NCI-H128 (cell line): Measurements from ENCODE around the gene CLCN7.

Experiments used
- DNase-seq: peaks from one replicate; lab custom pipeline; 2025; ENCODE audit not compliant: unreplicated experiment; lab: John Stamatoyannopoulos, UW

The CLCN7 gene

GRCh38 chr16:1465567-1465915 lies 9.3 kb downstream of the CLCN7 start:
- no peak for DNase-seq

GRCh38 chr16:1464894-1465566 lies 9.8 kb downstream of the CLCN7 start:
- DNase-seq, result no peak

- DNase-seq, result no peak
Measured at GRCh38 chr16:1464196-1464893, 10.5 kb downstream of the CLCN7 start.

- DNase-seq, result no peak
Measured at GRCh38 chr16:1461146-1461545, 13.7 kb downstream of the CLCN7 start.

- DNase-seq, result no peak
Measured at GRCh38 chr16:1460602-1461138, 14.2 kb downstream of the CLCN7 start.

GRCh38 chr16:1459967-1460366 lies 14.9 kb downstream of the CLCN7 start:
- no peak for DNase-seq

GRCh38 chr16:1458977-1459341 lies 15.9 kb downstream of the CLCN7 start:
- DNase-seq, result no peak

- DNase-seq, result no peak
Measured at GRCh38 chr16:1458336-1458976, 16.4 kb downstream of the CLCN7 start.

GRCh38 chr16:1457489-1458245 lies 17.2 kb downstream of the CLCN7 start:
- no peak for DNase-seq

- DNase-seq, result no peak
Measured at GRCh38 chr16:1456951-1457350, 17.9 kb downstream of the CLCN7 start.

- DNase-seq, result no peak
Measured at GRCh38 chr16:1455190-1456171, 19.3 kb downstream of the CLCN7 start.

GRCh38 chr16:1454561-1454960 lies 20.3 kb downstream of the CLCN7 start:
- no peak for DNase-seq

- DNase-seq, result no peak
Measured at GRCh38 chr16:1453316-1453715, 21.5 kb downstream of the CLCN7 start.

- DNase-seq, result no peak
Measured at GRCh38 chr16:1452530-1452929, 22.3 kb downstream of the CLCN7 start.

- DNase-seq, result no peak
Measured at GRCh38 chr16:1451702-1452392, 23.0 kb downstream of the CLCN7 start.

- DNase-seq, result no peak
Measured at GRCh38 chr16:1450841-1451240, 24.0 kb downstream of the CLCN7 start.

- DNase-seq, result no peak
Measured at GRCh38 chr16:1450218-1450617, 24.6 kb downstream of the CLCN7 start.

- DNase-seq, result no peak
Measured at GRCh38 chr16:1449201-1449788, 25.5 kb downstream of the CLCN7 start.

GRCh38 chr16:1448536-1449116 lies 26.2 kb downstream of the CLCN7 start:
- DNase-seq, result no peak
